Measurements from ENCODE around the gene UTP25.
A peak's percentile ranks its signal among the peaks of the same experiment; 100 is the strongest.

DNA sequence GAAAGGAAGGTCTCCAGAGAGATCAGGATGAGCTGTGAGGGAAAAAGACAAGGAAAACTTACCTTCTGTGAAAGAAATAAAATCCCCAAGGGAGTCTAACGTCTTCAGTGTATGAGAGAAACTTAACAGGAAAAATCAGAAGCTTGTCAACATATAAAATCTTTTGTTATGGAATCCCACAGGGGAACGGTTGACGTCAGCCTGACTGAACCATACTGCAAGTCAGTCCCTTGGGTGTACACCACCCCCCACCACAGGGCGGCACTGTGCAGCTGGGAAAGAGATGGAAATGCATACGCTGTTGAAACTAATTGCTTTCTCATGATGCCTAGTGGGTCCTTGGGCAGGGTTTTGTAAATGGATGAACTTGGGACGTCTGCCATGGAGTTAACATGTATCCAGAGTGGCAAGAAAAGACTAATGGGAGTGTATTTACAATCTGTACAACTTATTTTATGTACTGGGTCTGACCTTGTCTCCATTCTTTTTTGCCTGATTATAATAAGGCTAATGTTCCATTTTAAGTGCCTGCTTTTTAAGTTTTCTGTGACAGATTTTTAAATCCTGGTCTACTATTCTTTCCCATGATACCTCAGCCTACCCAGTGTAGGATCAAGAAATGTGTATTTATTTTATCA lies 22.7 kb downstream of the UTP25 start:
- TF ChIP-seq, protein P1, sequence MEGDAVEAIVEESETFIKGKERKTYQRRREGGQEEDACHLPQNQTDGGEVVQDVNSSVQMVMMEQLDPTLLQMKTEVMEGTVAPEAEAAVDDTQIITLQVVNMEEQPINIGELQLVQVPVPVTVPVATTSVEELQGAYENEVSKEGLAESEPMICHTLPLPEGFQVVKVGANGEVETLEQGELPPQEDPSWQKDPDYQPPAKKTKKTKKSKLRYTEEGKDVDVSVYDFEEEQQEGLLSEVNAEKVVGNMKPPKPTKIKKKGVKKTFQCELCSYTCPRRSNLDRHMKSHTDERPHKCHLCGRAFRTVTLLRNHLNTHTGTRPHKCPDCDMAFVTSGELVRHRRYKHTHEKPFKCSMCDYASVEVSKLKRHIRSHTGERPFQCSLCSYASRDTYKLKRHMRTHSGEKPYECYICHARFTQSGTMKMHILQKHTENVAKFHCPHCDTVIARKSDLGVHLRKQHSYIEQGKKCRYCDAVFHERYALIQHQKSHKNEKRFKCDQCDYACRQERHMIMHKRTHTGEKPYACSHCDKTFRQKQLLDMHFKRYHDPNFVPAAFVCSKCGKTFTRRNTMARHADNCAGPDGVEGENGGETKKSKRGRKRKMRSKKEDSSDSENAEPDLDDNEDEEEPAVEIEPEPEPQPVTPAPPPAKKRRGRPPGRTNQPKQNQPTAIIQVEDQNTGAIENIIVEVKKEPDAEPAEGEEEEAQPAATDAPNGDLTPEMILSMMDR (IDR thresholded peaks at IDR 0.05 in 2 of 3, conservative IDR thresholded peaks at IDR 0.05 in 1 of 3; ENCODE audit: borderline replicate concordance in 1 of 3, insufficient read depth in 1 of 3, low read depth in 2 of 3, low read length in 2 of 3), result peak; percentile 13 to 80 (median 79); a peak in 4 of 6 replicates
- no peak for TF ChIP-seq TCF7L2 (IDR thresholded peaks at IDR 0.05; ENCODE audit: borderline replicate concordance, extremely low read depth, insufficient read depth, insufficient read length)
- no peak for TF ChIP-seq POLR2AphosphoS5 (IDR thresholded peaks at IDR 0.05; ENCODE audit: low read depth, low read length)
- no peak for TF ChIP-seq YY1 (IDR thresholded peaks at IDR 0.05; ENCODE audit: extremely low read depth, insufficient replicate concordance, low read depth, low read length)
- peak; percentile 41 for TF ChIP-seq RAD21 (IDR thresholded peaks at IDR 0.05; ENCODE audit: low read depth)
- TF ChIP-seq EZH2 (IDR thresholded peaks at IDR 0.05), result no peak
- no peak for TF ChIP-seq POLR2A (IDR thresholded peaks at IDR 0.05; ENCODE audit: borderline replicate concordance, extremely low read depth, insufficient read depth, insufficient read length)
- no peak for TF ChIP-seq ZFX (IDR thresholded peaks at IDR 0.05)
- TF ChIP-seq, protein P2, sequence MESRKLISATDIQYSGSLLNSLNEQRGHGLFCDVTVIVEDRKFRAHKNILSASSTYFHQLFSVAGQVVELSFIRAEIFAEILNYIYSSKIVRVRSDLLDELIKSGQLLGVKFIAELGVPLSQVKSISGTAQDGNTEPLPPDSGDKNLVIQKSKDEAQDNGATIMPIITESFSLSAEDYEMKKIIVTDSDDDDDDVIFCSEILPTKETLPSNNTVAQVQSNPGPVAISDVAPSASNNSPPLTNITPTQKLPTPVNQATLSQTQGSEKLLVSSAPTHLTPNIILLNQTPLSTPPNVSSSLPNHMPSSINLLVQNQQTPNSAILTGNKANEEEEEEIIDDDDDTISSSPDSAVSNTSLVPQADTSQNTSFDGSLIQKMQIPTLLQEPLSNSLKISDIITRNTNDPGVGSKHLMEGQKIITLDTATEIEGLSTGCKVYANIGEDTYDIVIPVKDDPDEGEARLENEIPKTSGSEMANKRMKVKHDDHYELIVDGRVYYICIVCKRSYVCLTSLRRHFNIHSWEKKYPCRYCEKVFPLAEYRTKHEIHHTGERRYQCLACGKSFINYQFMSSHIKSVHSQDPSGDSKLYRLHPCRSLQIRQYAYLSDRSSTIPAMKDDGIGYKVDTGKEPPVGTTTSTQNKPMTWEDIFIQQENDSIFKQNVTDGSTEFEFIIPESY (IDR thresholded peaks at IDR 0.05; ENCODE audit: extremely low read depth, insufficient replicate concordance, low read length), result no peak
- TF ChIP-seq EZH2phosphoT487 (IDR thresholded peaks at IDR 0.05; ENCODE audit: borderline replicate concordance), result no peak
- TF ChIP-seq EGR1 (IDR thresholded peaks at IDR 0.05; ENCODE audit: low read depth), result no peak
